Stimulated activated CD4-positive, alpha-beta T cell treated with anti-CD3 and anti-CD28 coated beads, TNF-alpha, amount 100 ng/mL, for 48 hours (primary cell): ENCODE measurements around the gene ARHGAP33.

Source experiments
- DNase-seq, 3 donors: peaks; one replicate each; pipeline ENCODE4 v3.0.0-alpha.2; 2020; ENCODE audit warnings: low read depth in 3 of 3

The ARHGAP33 gene

GRCh38 chr19:35777961-35778360 is 2.6 kb downstream of the ARHGAP33 start:
- no peak for DNase-seq

- no peak for DNase-seq
These were observed 3.7 kb downstream of the ARHGAP33 start for GRCh38 chr19:35779033-35779432.

- DNase-seq: no peak
These were observed 4.7 kb downstream of the ARHGAP33 start for GRCh38 chr19:35780058-35780457.

GRCh38 chr19:35780717-35781116 is 5.4 kb downstream of the ARHGAP33 start:
- no peak for DNase-seq

- DNase-seq: no peak
These were observed 6.3 kb downstream of the ARHGAP33 start for GRCh38 chr19:35781650-35782049.

- DNase-seq: no peak
These were observed 7.2 kb downstream of the ARHGAP33 start for GRCh38 chr19:35782589-35782988.

GRCh38 chr19:35783469-35784434 is 8.4 kb downstream of the ARHGAP33 start:
- DNase-seq: no peak

- DNase-seq: no peak
These were observed 9.4 kb downstream of the ARHGAP33 start for GRCh38 chr19:35784503-35785338.

- no peak for DNase-seq
These were observed 9.9 kb downstream of the ARHGAP33 start for GRCh38 chr19:35785339-35785627.

- no peak for DNase-seq
These were observed 11.2 kb downstream of the ARHGAP33 start for GRCh38 chr19:35786299-35787160.

- no peak for DNase-seq
These were observed 11.9 kb downstream of the ARHGAP33 start for GRCh38 chr19:35787227-35787799.

- DNase-seq: no peak
These were observed 13.0 kb downstream of the ARHGAP33 start for GRCh38 chr19:35788205-35788960.

- DNase-seq: no peak
These were observed 14.0 kb downstream of the ARHGAP33 start for GRCh38 chr19:35789195-35789977.

- DNase-seq: no peak
These were observed 14.9 kb downstream of the ARHGAP33 start for GRCh38 chr19:35789978-35790944.

- DNase-seq: no peak
These were observed 15.8 kb downstream of the ARHGAP33 start for GRCh38 chr19:35790981-35791813.

GRCh38 chr19:35791814-35792279 is 16.5 kb downstream of the ARHGAP33 start:
- no peak for DNase-seq

GRCh38 chr19:35792312-35792711 is 16.9 kb downstream of the ARHGAP33 start:
- no peak for DNase-seq

- DNase-seq: no peak
These were observed 17.5 kb downstream of the ARHGAP33 start for GRCh38 chr19:35792888-35793287.
